Renal pelvis (tissue), 4 donors: Measurements from ENCODE around the gene ADARB1. TPM values are rescaled to one million over a fixed set of nuclear protein-coding genes. Genes with fewer than 3 reads are reported as not detected.

ENCODE experiments used
- DNase-seq: peaks from one replicate; pipeline ENCODE4 v3.0.0-alpha.2; 2013
- polyA plus RNA-seq, 3 donors: library from polyadenylated mRNA; unstranded; fragments of 120-200 nt; gene quantifications; one replicate each; pipeline ENCODE4 v1.2.1, GENCODE V29; 2013; ENCODE audit not compliant: insufficient read length in 3 of 3

The ADARB1 gene
- polyA plus RNA-seq, 3 donors, result 15.3 to 20.9 (median 18.9) TPM

GRCh38 chr21:45250914-45251634, 176.7 kb downstream of the ADARB1 start:
- DNase-seq, result no peak

GRCh38 chr21:45251635-45252447, 177.5 kb downstream of the ADARB1 start:
- DNase-seq, result no peak

GRCh38 chr21:45252448-45252925, 178.1 kb downstream of the ADARB1 start:
- no peak for DNase-seq

- DNase-seq, result no peak
Measured at GRCh38 chr21:45253180-45253579, 178.8 kb downstream of the ADARB1 start.

- DNase-seq, result no peak
Measured at GRCh38 chr21:45253633-45254459, 179.5 kb downstream of the ADARB1 start.

GRCh38 chr21:45254460-45254930, 180.1 kb downstream of the ADARB1 start:
- DNase-seq, result no peak

- no peak for DNase-seq
Measured at GRCh38 chr21:45255381-45256020, 181.1 kb downstream of the ADARB1 start.

- no peak for DNase-seq
Measured at GRCh38 chr21:45256021-45256911, 181.9 kb downstream of the ADARB1 start.

GRCh38 chr21:45256912-45257672, 182.7 kb downstream of the ADARB1 start:
- no peak for DNase-seq

- DNase-seq, result no peak
Measured at GRCh38 chr21:45257673-45258341, 183.4 kb downstream of the ADARB1 start.

- DNase-seq, result no peak
Measured at GRCh38 chr21:45258466-45258865, 184.1 kb downstream of the ADARB1 start.

GRCh38 chr21:45259206-45259840, 184.9 kb downstream of the ADARB1 start:
- no peak for DNase-seq

GRCh38 chr21:45260191-45260825, 185.9 kb downstream of the ADARB1 start:
- DNase-seq, result no peak

- DNase-seq, result no peak
Measured at GRCh38 chr21:45261093-45261492, 186.7 kb downstream of the ADARB1 start.

GRCh38 chr21:45262041-45262581, 187.7 kb downstream of the ADARB1 start:
- no peak for DNase-seq

GRCh38 chr21:45262616-45263015, 188.2 kb downstream of the ADARB1 start:
- no peak for DNase-seq

GRCh38 chr21:45263534-45263933, 189.2 kb downstream of the ADARB1 start:
- DNase-seq, result no peak
